ENCODE results near the gene MACROD2.

MACROD2 gene

DNA sequence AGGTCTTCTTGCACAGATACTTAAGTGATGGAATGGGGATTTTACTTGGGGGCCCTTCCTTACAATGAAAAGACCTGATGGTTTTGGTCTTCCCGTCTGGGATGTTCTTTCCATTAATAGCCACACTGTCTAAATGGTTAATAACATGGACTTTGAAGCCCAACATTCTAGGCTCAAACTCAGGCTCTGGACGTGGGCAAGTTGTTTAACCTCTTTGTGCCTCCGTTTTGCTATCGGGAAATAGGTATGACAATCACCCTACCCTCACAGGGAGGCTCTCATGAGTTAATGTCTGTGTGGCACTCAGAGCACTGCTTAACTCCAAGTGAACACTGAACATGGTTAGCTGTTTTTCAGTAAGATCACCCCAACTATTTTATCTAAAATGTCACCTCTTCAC is 702.8 kb downstream of the MACROD2 start:
- Histone ChIP-seq H3K27ac (ENCODE audit: extremely low read depth, low read depth, low read length) (no peak overlapping the region), H3K4me3 (ENCODE audit: low read depth, low read length) (no peak overlapping the region), H3K9me3 (ENCODE audit: control insufficient read depth, insufficient read depth, low read depth, low read length) (no peaks in the 10 kb centered on the region), H3K36me3 (ENCODE audit: control insufficient read depth in 2 of 2, insufficient read depth in 1 of 2, low read length in 2 of 2) (no peaks in the 10 kb centered on the region), H3K4me1 (ENCODE audit: control insufficient read depth, insufficient read depth, low read length) (no peaks in the 10 kb centered on the region)
- ChIA-PET POLR2A (no interaction called here), CTCF (no interaction called here)
- TF ChIP-seq ZNF473 (tag by site-specific recombination; IDR thresholded peaks at IDR 0.05), result no peak
- no peak for TF ChIP-seq ZSCAN30 (tag by site-specific recombination; IDR thresholded peaks at IDR 0.05)
- TF ChIP-seq, protein P1, sequence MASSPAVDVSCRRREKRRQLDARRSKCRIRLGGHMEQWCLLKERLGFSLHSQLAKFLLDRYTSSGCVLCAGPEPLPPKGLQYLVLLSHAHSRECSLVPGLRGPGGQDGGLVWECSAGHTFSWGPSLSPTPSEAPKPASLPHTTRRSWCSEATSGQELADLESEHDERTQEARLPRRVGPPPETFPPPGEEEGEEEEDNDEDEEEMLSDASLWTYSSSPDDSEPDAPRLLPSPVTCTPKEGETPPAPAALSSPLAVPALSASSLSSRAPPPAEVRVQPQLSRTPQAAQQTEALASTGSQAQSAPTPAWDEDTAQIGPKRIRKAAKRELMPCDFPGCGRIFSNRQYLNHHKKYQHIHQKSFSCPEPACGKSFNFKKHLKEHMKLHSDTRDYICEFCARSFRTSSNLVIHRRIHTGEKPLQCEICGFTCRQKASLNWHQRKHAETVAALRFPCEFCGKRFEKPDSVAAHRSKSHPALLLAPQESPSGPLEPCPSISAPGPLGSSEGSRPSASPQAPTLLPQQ (tag by site-specific recombination; IDR thresholded peaks at IDR 0.05), result no peak
- no peak for TF ChIP-seq ZNF24 (tag by site-specific recombination; IDR thresholded peaks at IDR 0.05)
- TF ChIP-seq ZNF747 (tag by site-specific recombination; IDR thresholded peaks at IDR 0.05), result no peak
- no peak for TF ChIP-seq ZNF155 (tag by site-specific recombination; IDR thresholded peaks at IDR 0.05)
- TF ChIP-seq ZNF214 (tag by site-specific recombination; IDR thresholded peaks at IDR 0.05; ENCODE audit: borderline replicate concordance), result no peak
- TF ChIP-seq ZNF791 (tag by site-specific recombination; IDR thresholded peaks at IDR 0.05), result no peak
- no peak for TF ChIP-seq ZBTB20 (tag by site-specific recombination; IDR thresholded peaks at IDR 0.05)
- no peak for TF ChIP-seq ZNF529 (tag by site-specific recombination; IDR thresholded peaks at IDR 0.05; ENCODE audit: insufficient replicate concordance)

DNA sequence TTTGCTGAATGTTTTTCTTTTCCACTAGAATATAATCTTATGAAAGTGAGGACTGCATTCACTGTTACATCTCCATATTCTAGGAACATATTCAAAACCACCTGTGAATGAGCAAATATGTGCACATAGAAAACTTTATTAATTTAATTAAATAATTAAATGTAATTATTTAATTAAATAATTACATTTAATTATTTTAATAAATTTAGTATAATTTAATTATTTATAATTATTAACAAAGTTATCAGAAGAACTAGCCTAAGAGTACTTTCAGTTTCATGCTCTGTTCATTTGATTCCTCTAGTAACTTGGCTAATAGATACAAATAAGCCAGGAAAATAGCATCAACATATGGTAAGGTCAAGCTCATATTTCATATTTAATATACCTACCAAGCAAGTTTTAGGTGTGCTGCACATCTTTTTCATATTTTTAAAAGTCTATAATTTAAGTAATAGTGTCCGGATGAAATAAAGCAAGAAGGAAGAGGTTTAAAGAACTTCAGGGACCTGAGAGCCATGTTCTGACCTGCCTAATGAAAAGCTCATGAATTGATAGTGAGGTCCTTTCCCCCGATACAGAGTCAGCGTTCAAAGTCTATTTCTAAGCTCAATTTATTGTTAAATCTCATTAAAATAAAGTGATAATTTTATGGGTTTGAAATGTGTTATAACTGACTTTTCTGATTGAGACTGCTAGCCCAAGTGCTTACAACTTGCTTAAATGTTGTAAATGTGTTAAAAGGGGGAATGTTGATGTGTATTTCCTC is 703.5 kb downstream of the MACROD2 start:
- Histone ChIP-seq H3K36me3 (ENCODE audit: control insufficient read depth in 2 of 2, insufficient read depth in 1 of 2, low read length in 2 of 2) (no peaks in the 10 kb centered on the region), H3K4me1 (ENCODE audit: control insufficient read depth, insufficient read depth, low read length) (no peaks in the 10 kb centered on the region), H3K4me3 (ENCODE audit: low read depth, low read length) (no peak overlapping the region), H3K9me3 (ENCODE audit: control insufficient read depth, insufficient read depth, low read depth, low read length) (no peaks in the 10 kb centered on the region), H3K27ac (ENCODE audit: extremely low read depth, low read depth, low read length) (no peak overlapping the region)
- no peak for TF ChIP-seq GLI4 (tag by site-specific recombination; IDR thresholded peaks at IDR 0.05)
- TF ChIP-seq, protein P2, sequence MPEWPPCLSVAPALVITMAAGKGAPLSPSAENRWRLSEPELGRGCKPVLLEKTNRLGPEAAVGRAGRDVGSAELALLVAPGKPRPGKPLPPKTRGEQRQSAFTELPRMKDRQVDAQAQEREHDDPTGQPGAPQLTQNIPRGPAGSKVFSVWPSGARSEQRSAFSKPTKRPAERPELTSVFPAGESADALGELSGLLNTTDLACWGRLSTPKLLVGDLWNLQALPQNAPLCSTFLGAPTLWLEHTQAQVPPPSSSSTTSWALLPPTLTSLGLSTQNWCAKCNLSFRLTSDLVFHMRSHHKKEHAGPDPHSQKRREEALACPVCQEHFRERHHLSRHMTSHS (tag by site-specific recombination; IDR thresholded peaks at IDR 0.05), result no peak
- TF ChIP-seq ZNF350 (tag by site-specific recombination; IDR thresholded peaks at IDR 0.05), result no peak
- TF ChIP-seq ZNF132 (tag by site-specific recombination; IDR thresholded peaks at IDR 0.05; ENCODE audit: borderline replicate concordance), result no peak
- no peak for TF ChIP-seq BCL11A (tag by site-specific recombination; IDR thresholded peaks at IDR 0.05; ENCODE audit: low read depth)
- ChIA-PET POLR2A (no interaction called here), CTCF (no interaction called here)

DNA sequence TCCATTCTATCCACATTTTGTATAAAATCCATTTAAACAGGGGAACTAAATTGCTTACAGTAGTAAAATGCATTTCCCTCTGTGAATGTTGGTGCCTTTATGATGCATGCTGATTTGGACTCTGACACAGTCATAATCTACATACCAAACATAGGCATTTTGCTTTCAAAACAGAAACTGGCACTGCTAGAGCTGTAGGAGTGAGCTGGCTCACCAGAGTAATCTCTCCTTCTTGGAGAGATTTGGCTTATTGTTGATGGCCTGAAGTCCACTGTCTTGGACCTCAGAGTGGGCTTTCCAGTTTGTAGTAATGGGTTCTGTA is 705.3 kb downstream of the MACROD2 start:
- H3K4me1 ChIP-seq (ENCODE audit: control insufficient read depth, insufficient read depth, low read length), result no peaks in the 10 kb centered on the region
- no peak overlapping the region for H3K4me3 ChIP-seq (ENCODE audit: low read depth, low read length)
- ChIA-PET POLR2A (no interaction called here), CTCF (interaction anchor here (0.7 kb wide), 2 partner anchors 86 to 636 kb away, joined by 3 read pairs; no protein-coding TSS in a partner anchor)
- no peaks in the 10 kb centered on the region for H3K36me3 ChIP-seq (ENCODE audit: control insufficient read depth in 2 of 2, insufficient read depth in 1 of 2, low read length in 2 of 2)
- no peaks in the 10 kb centered on the region for H3K9me3 ChIP-seq (ENCODE audit: control insufficient read depth, insufficient read depth, low read depth, low read length)
- no peak overlapping the region for H3K27ac ChIP-seq (ENCODE audit: extremely low read depth, low read depth, low read length)
- TF ChIP-seq SCRT2 (tag by site-specific recombination; IDR thresholded peaks at IDR 0.05) (no peak), ZNF558 (tag by site-specific recombination; IDR thresholded peaks at IDR 0.05) (no peak), GLIS1 (tag by site-specific recombination; IDR thresholded peaks at IDR 0.05) (no peak), ZNF366 (tag by site-specific recombination; conservative IDR thresholded peaks at IDR 0.05) (no peak), MEIS1 (CRISPR knock-in tag; IDR thresholded peaks at IDR 0.05; ENCODE audit: borderline replicate concordance) (no peak), WT1 (tag by site-specific recombination; IDR thresholded peaks at IDR 0.05) (no peak), ZNF670 (tag by site-specific recombination; IDR thresholded peaks at IDR 0.05; ENCODE audit: low read depth) (no peak), ZNF777 (tag by site-specific recombination; IDR thresholded peaks at IDR 0.05; ENCODE audit: borderline replicate concordance) (no peak), HOXD13 (CRISPR knock-in tag; IDR thresholded peaks at IDR 0.05; ENCODE audit: borderline replicate concordance) (no peak), ZNF37A (tag by site-specific recombination; IDR thresholded peaks at IDR 0.05) (no peak), KLF8 (tag by site-specific recombination; IDR thresholded peaks at IDR 0.05) (no peak), ZNF341 (tag by site-specific recombination; IDR thresholded peaks at IDR 0.05; ENCODE audit: low read depth) (no peak), ZNF426 (tag by site-specific recombination; IDR thresholded peaks at IDR 0.05) (no peak), RBAK (tag by site-specific recombination; IDR thresholded peaks at IDR 0.05) (no peak)
- TF ChIP-seq, protein P3, sequence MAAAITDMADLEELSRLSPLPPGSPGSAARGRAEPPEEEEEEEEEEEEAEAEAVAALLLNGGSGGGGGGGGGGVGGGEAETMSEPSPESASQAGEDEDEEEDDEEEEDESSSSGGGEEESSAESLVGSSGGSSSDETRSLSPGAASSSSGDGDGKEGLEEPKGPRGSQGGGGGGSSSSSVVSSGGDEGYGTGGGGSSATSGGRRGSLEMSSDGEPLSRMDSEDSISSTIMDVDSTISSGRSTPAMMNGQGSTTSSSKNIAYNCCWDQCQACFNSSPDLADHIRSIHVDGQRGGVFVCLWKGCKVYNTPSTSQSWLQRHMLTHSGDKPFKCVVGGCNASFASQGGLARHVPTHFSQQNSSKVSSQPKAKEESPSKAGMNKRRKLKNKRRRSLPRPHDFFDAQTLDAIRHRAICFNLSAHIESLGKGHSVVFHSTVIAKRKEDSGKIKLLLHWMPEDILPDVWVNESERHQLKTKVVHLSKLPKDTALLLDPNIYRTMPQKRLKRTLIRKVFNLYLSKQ (tag by site-specific recombination; IDR thresholded peaks at IDR 0.05; ENCODE audit: borderline replicate concordance), result no peak
